Type B pancreatic cell (in vitro differentiated cells): ENCODE data around the gene GSTK1. TPM values are rescaled to one million over a fixed set of nuclear protein-coding genes. Genes with fewer than 3 reads are reported as not detected.

Experiments used
- DNase-seq: peaks from one replicate; pipeline ENCODE4 v3.0.0; 2021; ENCODE audit warnings: mixed read lengths; ENCODE audit not compliant: unreplicated experiment; ENCODE audit errors: extremely low spot score
- H3K27ac Mint-ChIP-seq: 2 replicates; pipeline ENCODE4 v1.8.0; 2021; ENCODE audit warnings: mild to moderate bottlenecking, mixed read lengths
- H3K27me3 Mint-ChIP-seq: 2 replicates; pipeline ENCODE4 v1.8.0; 2021; ENCODE audit warnings: mixed read lengths
- H3K36me3 Mint-ChIP-seq: 2 replicates; pipeline ENCODE4 v1.8.0; 2021; ENCODE audit warnings: mixed read lengths
- H3K4me1 Mint-ChIP-seq: one replicate; pipeline ENCODE4 v1.8.0; 2021; ENCODE audit warnings: mixed read lengths; ENCODE audit not compliant: unreplicated experiment
- H3K4me3 Mint-ChIP-seq: 2 replicates; pipeline ENCODE4 v1.8.0; 2021; ENCODE audit warnings: mild to moderate bottlenecking, mixed read lengths
- H3K9me3 Mint-ChIP-seq: 2 replicates; pipeline ENCODE4 v1.8.0; 2021; ENCODE audit warnings: mixed read lengths
- CTCF ChIP-seq: fragments of 200-600 bp; sonication (generic); conservative IDR thresholded peaks from 2 replicates; pipeline ENCODE4 v1.5.0; 2021; ENCODE audit warnings: antibody characterized with exemption, mild to moderate bottlenecking
- total RNA-seq: library from RNA; stranded (reverse); gene quantifications from 2 replicates; pipeline ENCODE4 v1.2.1, GENCODE V29; 2021; ENCODE audit warnings: low replicate concordance

The GSTK1 gene
- total RNA-seq, 1 donor from 2014 or later: 110 TPM

GRCh38 chr7:143282124-143282523 is 18.9 kb downstream of the GSTK1 start:
- Mint-ChIP-seq H3K4me1 (peaks cover 27% of the 10 kb centered on the region), H3K27me3 (no peaks in the 10 kb centered on the region), H3K27ac (no peak overlapping the region), H3K9me3 (no peaks in the 10 kb centered on the region), H3K36me3 (no peaks in the 10 kb centered on the region), H3K4me3 (no peak overlapping the region)
- TF ChIP-seq CTCF: no peak
- DNase-seq: no peak

GRCh38 chr7:143283381-143283780 is 20.1 kb downstream of the GSTK1 start:
- no peak overlapping the region for H3K27ac Mint-ChIP-seq
- DNase-seq: no peak
- peaks cover 4% of the 10 kb centered on the region for H3K36me3 Mint-ChIP-seq
- no peak for TF ChIP-seq CTCF
- no peak overlapping the region for H3K4me3 Mint-ChIP-seq
- no peaks in the 10 kb centered on the region for H3K27me3 Mint-ChIP-seq
- peaks cover 5% of the 10 kb centered on the region for H3K9me3 Mint-ChIP-seq
- peaks cover 32% of the 10 kb centered on the region for H3K4me1 Mint-ChIP-seq

- Mint-ChIP-seq H3K4me1 (peaks cover 30% of the 10 kb centered on the region), H3K4me3 (peak within 1 kb of the TSS; percentile 48), H3K9me3 (peaks cover 5% of the 10 kb centered on the region), H3K27ac (peak within 1 kb of the TSS; percentile 62), H3K36me3 (peaks cover 4% of the 10 kb centered on the region), H3K27me3 (no peaks in the 10 kb centered on the region)
- no peak for DNase-seq
- no peak for TF ChIP-seq CTCF
These were observed 21.6 kb downstream of the GSTK1 start, which contains the start of gene TMEM139 for GRCh38 chr7:143284591-143285469. Gene TMEM139, plus strand, starts transcription at chr7:143284958. Its CDS starts 1,000 bp downstream, at chr7:143285958.

GRCh38 chr7:143285470-143285778 is 22.2 kb downstream of the GSTK1 start:
- peak overlapping the region; percentile 62 for H3K27ac Mint-ChIP-seq
- peaks cover 5% of the 10 kb centered on the region for H3K9me3 Mint-ChIP-seq
- H3K36me3 Mint-ChIP-seq: peaks cover 4% of the 10 kb centered on the region
- no peak for TF ChIP-seq CTCF
- H3K4me1 Mint-ChIP-seq: peaks cover 29% of the 10 kb centered on the region
- H3K4me3 Mint-ChIP-seq: peak overlapping the region; percentile 48
- DNase-seq: no peak
- H3K27me3 Mint-ChIP-seq: no peaks in the 10 kb centered on the region

- Mint-ChIP-seq H3K27ac (peak overlapping the region; percentile 62), H3K4me1 (peaks cover 26% of the 10 kb centered on the region), H3K9me3 (peaks cover 5% of the 10 kb centered on the region), H3K27me3 (no peaks in the 10 kb centered on the region), H3K36me3 (peaks cover 4% of the 10 kb centered on the region), H3K4me3 (peak overlapping the region; percentile 48)
- TF ChIP-seq CTCF: no peak
- DNase-seq: no peak
These were observed 22.7 kb downstream of the GSTK1 start for GRCh38 chr7:143285806-143286521.
